Keratinocyte (primary cell): Measurements from ENCODE around the gene B4GALT4.

Experiments
- CTCF ChIP-seq, 3 experiments: IDR thresholded peaks in 1 of 3; conservative IDR thresholded peaks in 1 of 3; optimal IDR thresholded peaks in 1 of 3; 2 replicates in 2 of 3; 3 replicates in 1 of 3; pipeline versions ENCODE3 to v1.5.1; 2011; ENCODE audit warnings: low read length in 3 of 3, mild to moderate bottlenecking in 3 of 3, moderate library complexity in 2 of 3, control low read depth in 1 of 3, inconsistent platforms in 1 of 3; ENCODE audit not compliant: insufficient read depth in 2 of 3; ENCODE audit errors: extremely low read depth in 1 of 3
- EZH2 ChIP-seq: IDR thresholded peaks from one replicate; pipeline ENCODE4 v1.6.1; 2012; ENCODE audit warnings: inconsistent platforms, mild to moderate bottlenecking, low read length, moderate library complexity

- no peak for TF ChIP-seq EZH2
- no peak for TF ChIP-seq CTCF (optimal IDR thresholded peaks at IDR 0.05 in 1 of 3, IDR thresholded peaks at IDR 0.05 in 1 of 3, conservative IDR thresholded peaks at IDR 0.05 in 1 of 3; ENCODE audit: extremely low read depth in 1 of 3, insufficient read depth in 2 of 3, low read length in 3 of 3)
Measured at GRCh38 chr3:119195151-119195476, 45.6 kb downstream of the B4GALT4 start.
